PFSK-1 (cell line): ENCODE data around the gene SERPINB2.

Source experiments
- FOXP2 ChIP-seq: optimal IDR thresholded peaks from 2 replicates; pipeline ENCODE3; 2011; ENCODE audit warnings: borderline replicate concordance, control low read depth, inconsistent platforms; ENCODE audit not compliant: insufficient read depth; ENCODE audit errors: extremely low read length, extremely low read depth
- POLR2AphosphoS5 ChIP-seq: IDR thresholded peaks from 2 replicates; pipeline ENCODE4 v1.6.1; 2012; ENCODE audit warnings: low read depth, mild to moderate bottlenecking, control low read depth, low read length, moderate library complexity
- SIN3A ChIP-seq: IDR thresholded peaks from 2 replicates; pipeline ENCODE4 v1.6.1; 2012; ENCODE audit warnings: mild to moderate bottlenecking, low read length, moderate library complexity, borderline replicate concordance; ENCODE audit not compliant: insufficient read depth
- TAF1 ChIP-seq: IDR thresholded peaks from 2 replicates; pipeline ENCODE4 v1.6.1; 2012; ENCODE audit warnings: low read length, control low read depth, borderline replicate concordance; ENCODE audit not compliant: insufficient read depth
- TF ChIP-seq, protein P1 (sequence below), 2 experiments: IDR thresholded peaks; 2 replicates each; pipeline versions ENCODE4 v1.6.1 to v1.8.0; 2011 to 2012; ENCODE audit warnings: low read depth in 2 of 2, low read length in 2 of 2, control low read depth in 1 of 2, inconsistent platforms in 1 of 2, mild to moderate bottlenecking in 1 of 2, moderate library complexity in 1 of 2; ENCODE audit not compliant: insufficient read depth in 1 of 2

Gene SERPINB2

DNA sequence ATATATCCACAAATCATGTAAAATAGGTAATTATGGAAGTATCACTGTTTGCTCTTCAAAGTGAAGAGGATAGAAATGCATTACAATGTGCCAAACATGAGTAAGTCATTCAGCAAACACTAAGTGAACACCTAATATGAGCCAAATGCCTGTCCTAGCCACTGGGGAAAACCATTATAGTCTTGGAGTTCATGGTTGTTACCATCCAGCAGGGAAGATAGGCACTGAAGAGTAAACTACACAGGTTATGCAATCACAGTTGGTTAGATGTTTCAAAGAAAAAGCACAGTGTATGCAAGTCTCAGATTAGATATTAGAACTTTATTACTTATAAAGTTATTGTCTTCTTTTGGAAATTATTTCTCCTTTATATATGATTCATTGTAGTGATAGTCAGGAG lies 3.9 kb upstream of the SERPINB2 start:
- TF ChIP-seq SIN3A (no peak), TAF1 (no peak), FOXP2 (no peak), POLR2AphosphoS5 (no peak)
- TF ChIP-seq, protein P1, sequence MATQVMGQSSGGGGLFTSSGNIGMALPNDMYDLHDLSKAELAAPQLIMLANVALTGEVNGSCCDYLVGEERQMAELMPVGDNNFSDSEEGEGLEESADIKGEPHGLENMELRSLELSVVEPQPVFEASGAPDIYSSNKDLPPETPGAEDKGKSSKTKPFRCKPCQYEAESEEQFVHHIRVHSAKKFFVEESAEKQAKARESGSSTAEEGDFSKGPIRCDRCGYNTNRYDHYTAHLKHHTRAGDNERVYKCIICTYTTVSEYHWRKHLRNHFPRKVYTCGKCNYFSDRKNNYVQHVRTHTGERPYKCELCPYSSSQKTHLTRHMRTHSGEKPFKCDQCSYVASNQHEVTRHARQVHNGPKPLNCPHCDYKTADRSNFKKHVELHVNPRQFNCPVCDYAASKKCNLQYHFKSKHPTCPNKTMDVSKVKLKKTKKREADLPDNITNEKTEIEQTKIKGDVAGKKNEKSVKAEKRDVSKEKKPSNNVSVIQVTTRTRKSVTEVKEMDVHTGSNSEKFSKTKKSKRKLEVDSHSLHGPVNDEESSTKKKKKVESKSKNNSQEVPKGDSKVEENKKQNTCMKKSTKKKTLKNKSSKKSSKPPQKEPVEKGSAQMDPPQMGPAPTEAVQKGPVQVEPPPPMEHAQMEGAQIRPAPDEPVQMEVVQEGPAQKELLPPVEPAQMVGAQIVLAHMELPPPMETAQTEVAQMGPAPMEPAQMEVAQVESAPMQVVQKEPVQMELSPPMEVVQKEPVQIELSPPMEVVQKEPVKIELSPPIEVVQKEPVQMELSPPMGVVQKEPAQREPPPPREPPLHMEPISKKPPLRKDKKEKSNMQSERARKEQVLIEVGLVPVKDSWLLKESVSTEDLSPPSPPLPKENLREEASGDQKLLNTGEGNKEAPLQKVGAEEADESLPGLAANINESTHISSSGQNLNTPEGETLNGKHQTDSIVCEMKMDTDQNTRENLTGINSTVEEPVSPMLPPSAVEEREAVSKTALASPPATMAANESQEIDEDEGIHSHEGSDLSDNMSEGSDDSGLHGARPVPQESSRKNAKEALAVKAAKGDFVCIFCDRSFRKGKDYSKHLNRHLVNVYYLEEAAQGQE (IDR thresholded peaks at IDR 0.05; ENCODE audit: insufficient read depth in 1 of 2, low read depth in 2 of 2, low read length in 2 of 2): no peak

- TF ChIP-seq FOXP2: no peak
- no peak for TF ChIP-seq SIN3A
- no peak for TF ChIP-seq POLR2AphosphoS5
- no peak for TF ChIP-seq TAF1
Observed at GRCh38 chr18:63888470-63889190, 1.1 kb downstream of the SERPINB2 start.

DNA sequence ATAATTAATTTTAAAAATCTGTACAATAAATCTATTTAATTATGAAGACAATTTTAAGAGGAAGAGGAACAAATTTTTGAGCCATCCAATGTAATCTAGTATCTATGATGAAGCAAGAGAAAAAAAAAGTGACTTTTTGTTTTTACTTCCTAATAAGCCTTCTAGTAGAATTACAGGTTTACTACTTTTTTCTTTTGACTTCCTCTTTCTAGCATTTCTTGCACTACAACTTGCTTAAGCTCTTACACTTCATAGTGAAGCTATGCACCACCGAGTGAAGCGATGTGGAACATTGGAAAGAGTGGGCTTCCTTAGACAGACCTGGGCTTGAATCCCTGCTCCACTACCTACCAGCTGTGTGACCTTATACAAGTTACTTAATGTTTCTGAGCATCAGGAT lies 2.1 kb downstream of the SERPINB2 start:
- TF ChIP-seq TAF1 (no peak), FOXP2 (no peak), SIN3A (no peak), POLR2AphosphoS5 (no peak)
- TF ChIP-seq, protein P1 (IDR thresholded peaks at IDR 0.05; ENCODE audit: insufficient read depth in 1 of 2, low read depth in 2 of 2, low read length in 2 of 2): no peak

- no peak for TF ChIP-seq TAF1
- TF ChIP-seq FOXP2: no peak
- TF ChIP-seq, protein P1 (IDR thresholded peaks at IDR 0.05; ENCODE audit: insufficient read depth in 1 of 2, low read depth in 2 of 2, low read length in 2 of 2): no peak
- TF ChIP-seq POLR2AphosphoS5: no peak
- no peak for TF ChIP-seq SIN3A
Observed at GRCh38 chr18:63890237-63890949, 2.9 kb downstream of the SERPINB2 start.

DNA sequence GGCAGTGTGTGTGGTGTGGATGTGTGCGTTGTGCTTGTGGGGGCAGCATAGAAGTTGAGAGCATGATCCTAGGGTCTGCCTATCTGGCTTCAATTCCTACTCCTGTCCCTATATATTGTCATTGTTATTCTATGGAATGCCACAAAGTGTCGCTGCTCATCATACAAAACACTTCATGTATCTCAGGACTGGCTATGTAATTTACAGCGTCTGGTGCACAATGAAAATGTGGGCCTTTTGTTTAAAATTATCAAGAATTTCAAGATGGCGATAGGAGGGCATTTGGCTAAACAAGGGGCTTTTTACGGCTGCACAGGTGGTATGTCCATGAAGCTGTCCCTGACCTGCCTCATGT lies 3.4 kb downstream of the SERPINB2 start:
- TF ChIP-seq FOXP2 (no peak), TAF1 (no peak), SIN3A (no peak), POLR2AphosphoS5 (no peak)
- TF ChIP-seq, protein P1 (IDR thresholded peaks at IDR 0.05; ENCODE audit: insufficient read depth in 1 of 2, low read depth in 2 of 2, low read length in 2 of 2): no peak
